LNCAP (cell line): ENCODE data around the gene HAUS3.

Experiments used
- CTCF ChIP-seq: fragments of 450-650 bp; IDR thresholded peaks from 2 replicates; pipeline ENCODE4 v1.5.1; 2017; ENCODE audit warnings: mild to moderate bottlenecking

Gene HAUS3

GRCh38 chr4:2245787-2246275, 3.9 kb upstream of the HAUS3 start:
- no peak for TF ChIP-seq CTCF

GRCh38 chr4:2245057-2245786, 3.3 kb upstream of the HAUS3 start:
- TF ChIP-seq CTCF = no peak

- TF ChIP-seq CTCF = no peak
Measured at GRCh38 chr4:2243681-2244380, 1.9 kb upstream of the HAUS3 start.

GRCh38 chr4:2241003-2241402, 918 bp downstream of the HAUS3 start:
- TF ChIP-seq CTCF = no peak

GRCh38 chr4:2236944-2237666, 4.8 kb downstream of the HAUS3 start:
- no peak for TF ChIP-seq CTCF

- TF ChIP-seq CTCF = no peak
Measured at GRCh38 chr4:2231082-2231481, 10.8 kb downstream of the HAUS3 start.

- TF ChIP-seq CTCF = no peak
Measured at GRCh38 chr4:2226261-2226660, 15.7 kb downstream of the HAUS3 start.
